Measurements from ENCODE around the gene TNFRSF8.

Gene TNFRSF8

DNA sequence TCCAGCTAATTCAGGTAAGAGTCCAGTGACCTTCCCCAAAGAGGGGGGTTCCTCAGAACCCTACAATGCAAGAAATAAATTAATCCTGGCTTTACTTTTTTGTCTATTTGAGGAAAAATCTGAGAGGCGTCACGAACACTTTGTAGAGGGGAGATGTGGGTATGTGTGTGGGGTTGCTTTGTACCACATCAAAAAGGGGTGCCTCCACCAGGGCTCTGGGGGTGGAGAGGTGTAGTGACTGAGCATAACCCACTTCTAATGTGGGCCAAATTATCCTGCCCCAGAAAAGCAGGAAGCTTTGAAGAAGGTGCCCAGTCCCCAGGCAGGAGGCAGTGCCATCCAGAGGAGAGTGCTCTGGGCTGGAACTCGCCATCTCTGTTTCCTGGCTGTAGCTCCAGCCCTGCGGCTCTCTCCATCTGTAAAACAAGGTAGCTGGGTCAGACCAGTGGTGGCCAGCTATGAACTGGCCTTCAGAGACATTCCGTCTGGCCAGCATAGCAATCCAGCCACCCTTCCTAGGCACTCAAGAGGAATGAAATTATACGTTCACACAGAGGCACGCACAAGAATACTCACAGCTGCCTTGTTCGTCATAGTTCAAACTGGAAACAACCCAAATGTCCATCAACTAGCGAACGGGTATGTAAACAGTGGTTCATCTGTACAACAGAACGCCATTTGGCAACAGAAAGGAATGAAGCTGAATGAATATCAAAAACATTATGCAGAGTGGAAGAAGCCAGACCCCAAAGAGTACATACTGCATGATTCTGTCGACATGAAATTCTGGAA, 58.3 kb downstream of the TNFRSF8 start:
- no peak for DNase-seq (ENCODE audit: low read depth)

DNA sequence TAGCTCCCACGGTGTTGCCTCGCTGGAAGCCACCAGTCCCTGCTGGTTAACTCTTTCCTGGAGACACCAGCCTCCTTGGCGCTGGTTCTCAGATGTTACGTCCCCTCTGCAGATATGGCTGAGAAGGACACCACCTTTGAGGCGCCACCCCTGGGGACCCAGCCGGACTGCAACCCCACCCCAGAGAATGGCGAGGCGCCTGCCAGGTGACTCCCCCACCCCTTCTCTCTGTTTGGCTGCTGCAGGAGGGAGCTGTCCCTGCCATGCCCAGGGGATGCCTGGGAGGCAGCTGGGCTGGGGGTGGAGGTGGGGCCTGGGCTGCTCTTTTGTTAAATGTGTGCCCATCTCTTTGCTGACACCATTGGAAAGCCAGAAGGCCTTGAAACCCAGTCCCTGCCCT, 60.1 kb downstream of the TNFRSF8 start:
- DNase-seq (ENCODE audit: low read depth) = no peak

DNA sequence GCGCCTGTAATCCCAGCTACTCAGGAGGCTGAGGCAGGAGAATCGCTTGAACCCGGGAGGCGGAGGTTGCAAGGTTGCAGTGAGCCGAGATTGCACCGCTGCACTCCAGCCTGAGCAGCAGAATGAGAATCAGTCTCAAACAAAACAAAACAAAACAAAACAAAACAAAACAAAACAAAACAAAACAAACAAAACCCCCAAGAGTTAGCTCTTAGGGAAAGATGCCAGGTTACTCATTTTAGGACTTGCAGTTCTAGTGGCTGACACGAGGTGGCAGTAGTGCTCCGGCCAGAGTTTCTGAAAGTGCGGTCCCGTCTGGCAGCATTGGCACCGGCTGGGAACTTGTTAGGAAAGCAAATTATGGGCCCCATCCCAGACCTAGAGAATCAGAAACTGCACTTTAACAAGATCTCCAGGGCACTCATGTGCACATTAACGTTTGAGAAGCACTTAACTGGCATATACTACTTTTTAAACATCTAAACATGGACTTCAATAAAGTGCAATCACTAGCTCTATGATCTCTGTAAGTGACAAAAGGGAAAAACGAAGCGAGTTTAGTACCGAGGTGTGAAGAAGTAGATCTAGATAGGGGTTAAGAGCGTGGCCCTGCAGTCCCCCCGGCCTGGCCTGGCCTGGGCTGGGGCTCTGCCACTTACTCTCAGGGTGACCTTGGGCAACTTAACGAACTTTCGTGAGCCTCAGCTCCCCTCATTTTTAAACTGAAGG, 61.8 kb downstream of the TNFRSF8 start:
- peak; percentile 63 for DNase-seq (ENCODE audit: low read depth)

GRCh38 chr1:12125422-12126355, 62.6 kb downstream of the TNFRSF8 start:
- no peak for DNase-seq (ENCODE audit: low read depth)

DNA sequence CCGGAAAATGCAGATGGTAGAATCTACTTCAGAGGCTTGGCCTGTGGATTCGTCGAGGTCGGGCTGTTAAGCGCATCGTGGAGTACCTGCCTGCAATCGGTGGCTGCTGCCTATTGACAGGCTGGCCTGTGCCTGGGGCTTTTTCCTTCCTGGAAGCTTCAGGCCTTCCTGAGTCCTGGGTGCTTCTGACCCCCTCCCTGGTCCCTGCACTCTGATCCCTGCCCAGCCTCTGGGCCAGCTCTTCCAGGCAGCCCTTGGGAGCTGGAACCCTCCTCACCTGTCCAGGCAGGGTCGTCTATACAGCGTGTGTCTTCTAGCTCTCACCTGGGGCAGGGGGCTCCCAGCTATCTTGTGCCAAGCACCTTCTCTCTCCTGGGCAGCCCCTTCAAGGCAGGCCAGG, 63.7 kb downstream of the TNFRSF8 start:
- no peak for DNase-seq (ENCODE audit: low read depth)

- no peak for DNase-seq (ENCODE audit: low read depth)
Observed at GRCh38 chr1:12127206-12127810, 64.2 kb downstream of the TNFRSF8 start.

- DNase-seq (ENCODE audit: low read depth) = no peak
Observed at GRCh38 chr1:12128120-12128519, 65.0 kb downstream of the TNFRSF8 start.

DNA sequence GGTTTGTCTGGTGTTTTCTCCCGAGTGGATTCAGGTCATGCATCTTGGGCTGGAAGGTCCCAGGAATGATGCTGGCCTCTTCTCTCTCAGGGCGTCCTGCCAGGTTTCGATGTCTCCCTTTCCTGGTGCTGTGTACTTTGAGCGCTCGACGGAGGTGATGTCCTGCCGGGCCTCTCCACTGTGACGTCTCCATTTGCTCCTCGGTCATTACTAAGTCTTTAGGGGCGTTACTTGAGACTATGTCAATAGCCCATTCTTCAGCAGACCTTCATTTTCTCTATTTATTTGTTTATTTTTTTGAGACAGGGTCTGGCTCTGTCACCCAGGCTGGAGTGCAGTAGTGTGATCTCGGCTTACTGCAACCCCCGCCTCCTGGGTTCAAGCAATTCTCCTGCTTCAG, 66.5 kb downstream of the TNFRSF8 start:
- no peak for DNase-seq (ENCODE audit: low read depth)

DNA sequence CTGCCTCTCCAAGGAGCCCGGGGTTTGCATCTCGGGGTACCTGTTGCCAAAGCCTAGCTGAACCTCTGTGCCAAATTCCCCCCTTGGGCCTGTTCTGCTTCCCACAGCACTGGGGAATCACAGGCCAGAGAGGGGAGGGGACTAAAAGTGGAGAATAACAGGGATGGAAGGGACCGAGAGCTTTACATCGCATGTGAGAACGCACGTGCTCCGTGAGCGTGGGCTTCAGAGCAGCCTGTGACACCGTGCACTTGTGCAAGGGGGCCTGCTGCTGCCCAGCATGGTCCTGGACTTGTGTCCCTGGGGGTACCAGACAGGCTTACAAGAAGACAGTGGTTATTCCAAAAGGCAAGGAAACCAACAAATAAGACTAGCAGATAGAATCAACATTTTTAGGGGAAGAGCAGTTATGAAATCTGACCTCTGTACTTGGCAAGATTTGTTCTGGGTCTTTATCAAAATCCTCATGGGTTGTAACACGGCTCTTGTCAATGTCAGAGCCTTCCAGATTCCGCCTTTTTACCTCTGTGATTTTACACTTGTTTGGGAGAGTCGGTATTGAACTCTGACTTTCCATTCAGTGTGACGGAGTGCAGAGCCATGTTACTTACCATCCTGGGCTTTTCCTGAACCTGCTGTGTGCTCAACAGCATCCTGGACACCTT, 67.5 kb downstream of the TNFRSF8 start:
- no peak for DNase-seq (ENCODE audit: low read depth)

GRCh38 chr1:12132078-12132477, 69.0 kb downstream of the TNFRSF8 start:
- DNase-seq (ENCODE audit: low read depth) = no peak

DNA sequence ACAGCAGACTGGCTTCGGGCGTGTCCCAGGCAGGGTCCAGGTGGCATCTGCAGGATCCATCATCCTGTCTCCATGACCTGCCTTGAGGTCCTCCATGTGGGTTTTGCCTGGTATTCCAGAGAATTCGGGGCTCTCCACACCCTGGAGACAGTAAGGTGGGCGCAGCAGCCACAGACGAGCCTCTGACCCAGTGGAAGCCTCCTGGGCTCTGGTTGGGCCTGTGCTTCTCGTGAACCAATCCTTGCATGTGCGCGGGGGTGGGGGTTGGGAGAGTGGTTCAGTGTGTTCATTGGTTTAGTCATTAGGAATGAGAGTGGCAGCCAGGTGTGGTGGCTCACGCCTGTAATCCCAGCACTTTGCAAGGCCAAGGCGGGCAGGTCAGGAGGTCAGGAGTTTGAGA, 71.6 kb downstream of the TNFRSF8 start:
- DNase-seq (ENCODE audit: low read depth) = no peak

DNA sequence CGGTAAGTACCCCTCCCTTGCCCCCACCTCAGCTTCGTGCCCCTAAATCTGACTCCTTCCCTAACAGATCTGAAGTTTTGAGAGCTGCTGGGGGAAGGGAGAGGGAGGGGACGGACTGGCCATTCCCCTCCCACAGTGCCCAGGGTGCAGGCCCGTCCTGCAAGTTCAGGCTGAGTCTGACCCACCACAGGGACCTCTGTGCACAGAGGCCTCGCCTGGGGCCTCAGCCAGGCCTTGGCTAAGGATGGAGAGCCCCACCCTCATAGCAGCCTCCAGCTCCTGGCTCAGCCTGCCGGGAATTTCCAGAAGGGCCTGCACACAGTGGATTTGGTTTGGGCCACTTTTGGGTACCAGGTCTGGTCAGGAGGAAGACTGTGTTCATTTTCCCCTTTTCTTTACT, 72.5 kb downstream of the TNFRSF8 start:
- DNase-seq (ENCODE audit: low read depth) = no peak

DNA sequence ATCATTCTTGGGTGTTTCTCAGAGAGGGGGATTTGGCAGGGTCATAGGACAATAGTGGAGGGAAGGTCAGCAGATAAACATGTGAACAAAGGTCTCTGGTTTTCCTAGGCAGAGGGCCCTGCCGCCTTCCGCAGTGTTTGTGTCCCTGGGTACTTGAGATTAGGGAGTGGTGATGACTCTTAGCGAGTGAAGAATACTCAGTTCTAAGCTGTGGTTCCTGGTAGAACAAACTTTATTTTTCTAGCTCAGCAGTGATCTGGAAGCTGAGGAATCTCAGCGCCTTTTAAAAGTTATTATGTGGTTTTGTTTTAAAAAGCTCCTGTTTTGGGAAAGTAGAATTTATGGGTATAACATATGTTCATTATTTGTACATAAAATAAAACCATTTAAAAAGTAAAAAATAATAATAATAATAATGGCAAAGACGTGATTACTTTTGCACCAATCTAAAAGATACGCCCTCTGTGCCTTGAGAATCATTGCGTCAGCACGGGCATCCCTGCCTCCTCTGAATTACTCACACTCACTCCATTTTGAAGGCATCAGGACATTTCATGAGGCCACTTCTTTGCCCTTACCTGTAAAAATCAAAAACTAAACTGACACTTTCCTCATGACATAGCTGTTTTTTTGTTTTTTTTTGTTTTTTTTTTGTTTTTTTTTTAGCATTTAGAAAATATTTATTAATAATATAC, 74.0 kb downstream of the TNFRSF8 start:
- no peak for DNase-seq (ENCODE audit: low read depth)

- no peak for DNase-seq (ENCODE audit: low read depth)
Observed at GRCh38 chr1:12138196-12139168, 75.4 kb downstream of the TNFRSF8 start.

DNA sequence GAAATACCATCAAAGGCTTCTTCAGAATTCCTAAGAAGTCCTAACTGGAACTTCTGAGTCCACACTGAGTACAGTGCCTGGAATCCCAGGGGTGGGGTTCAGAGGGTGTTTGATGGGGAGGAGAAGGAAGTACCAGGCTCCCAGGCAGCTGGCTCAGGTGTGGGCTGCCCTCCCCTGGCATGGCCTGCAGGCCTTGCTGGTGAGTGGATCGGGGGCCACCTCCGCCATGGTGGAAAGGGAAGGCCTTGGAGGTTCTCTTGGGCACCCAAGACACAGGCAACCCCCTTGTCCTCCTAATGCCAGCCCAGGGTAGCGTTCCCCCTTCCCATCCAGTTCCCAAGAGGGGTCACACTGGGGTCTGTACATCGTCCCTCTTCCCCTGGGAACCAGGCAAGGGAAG, 76.9 kb downstream of the TNFRSF8 start:
- no peak for DNase-seq (ENCODE audit: low read depth)

DNA sequence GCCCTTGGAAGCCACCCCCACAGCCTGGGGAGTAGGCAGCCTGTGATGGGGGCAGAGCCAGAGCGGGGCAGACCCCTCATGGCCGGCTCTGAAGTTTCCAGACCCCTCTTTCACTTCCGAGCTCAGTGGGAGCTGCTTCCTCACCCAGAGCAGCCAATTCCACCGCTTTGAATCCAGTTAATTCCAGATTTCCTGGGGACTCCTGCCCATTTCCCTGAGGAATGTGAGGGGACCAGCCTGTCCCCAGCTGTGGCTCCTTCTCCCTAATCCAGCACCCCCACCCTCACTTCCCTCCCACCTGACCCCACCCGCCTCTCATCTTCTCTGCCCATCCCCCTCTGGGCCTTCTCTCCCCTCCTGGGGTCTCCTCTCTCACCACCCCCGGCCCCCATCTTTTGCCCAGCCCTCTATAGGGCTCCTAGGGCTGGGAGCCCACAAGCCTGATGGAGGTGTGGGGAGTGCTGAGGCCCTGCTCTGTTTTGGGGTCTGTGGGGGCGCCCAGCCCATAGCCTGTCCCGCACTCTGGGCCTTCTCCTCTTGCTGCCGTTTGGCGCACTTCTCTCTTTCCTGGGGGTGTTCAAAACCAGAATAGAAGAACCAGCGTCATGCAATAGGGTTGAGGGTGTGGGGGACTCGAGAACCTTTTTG, 77.5 kb downstream of the TNFRSF8 start:
- DNase-seq (ENCODE audit: low read depth) = no peak

GRCh38 chr1:12141163-12141850, 78.2 kb downstream of the TNFRSF8 start:
- DNase-seq (ENCODE audit: low read depth) = no peak

GRCh38 chr1:12142141-12142823, 79.2 kb downstream of the TNFRSF8 start:
- DNase-seq (ENCODE audit: low read depth) = no peak

Data from activated T-helper 9 cell treated with anti-CD3 and anti-CD28 coated beads, Interleukin-2, amount 50 U/mL, for 16 hours (primary cell).